Breast epithelium (tissue), 3 donors: ENCODE results near the gene AMPD2.

Experiments used
- CTCF ChIP-seq, 3 donors: fragments of 450-650 bp; IDR thresholded peaks; one replicate each; pipeline ENCODE4 v1.5.1; 2016 to 2017; ENCODE audit warnings: antibody characterized with exemption in 3 of 3, mild to moderate bottlenecking in 3 of 3, moderate library complexity in 3 of 3
- POLR2A ChIP-seq: fragments of 450-650 bp; IDR thresholded peaks from one replicate; pipeline ENCODE4 v1.6.1; 2016; ENCODE audit warnings: antibody characterized with exemption, mild to moderate bottlenecking, moderate library complexity
- POLR2AphosphoS5 ChIP-seq, 3 donors: sonication (generic); formaldehyde crosslinking; IDR thresholded peaks; one replicate each; pipeline ENCODE4 v1.6.1; 2017; ENCODE audit warnings: antibody characterized with exemption in 3 of 3

GRCh38 chr1:109639063-109639840 is 19.6 kb downstream of the AMPD2 start:
- TF ChIP-seq POLR2AphosphoS5 (IDR thresholded peaks at IDR 0.05) (no peak), POLR2A (no peak), CTCF (IDR thresholded peaks at IDR 0.05) (no peak)
